ENCODE measurements around the gene FXYD6.

DNA sequence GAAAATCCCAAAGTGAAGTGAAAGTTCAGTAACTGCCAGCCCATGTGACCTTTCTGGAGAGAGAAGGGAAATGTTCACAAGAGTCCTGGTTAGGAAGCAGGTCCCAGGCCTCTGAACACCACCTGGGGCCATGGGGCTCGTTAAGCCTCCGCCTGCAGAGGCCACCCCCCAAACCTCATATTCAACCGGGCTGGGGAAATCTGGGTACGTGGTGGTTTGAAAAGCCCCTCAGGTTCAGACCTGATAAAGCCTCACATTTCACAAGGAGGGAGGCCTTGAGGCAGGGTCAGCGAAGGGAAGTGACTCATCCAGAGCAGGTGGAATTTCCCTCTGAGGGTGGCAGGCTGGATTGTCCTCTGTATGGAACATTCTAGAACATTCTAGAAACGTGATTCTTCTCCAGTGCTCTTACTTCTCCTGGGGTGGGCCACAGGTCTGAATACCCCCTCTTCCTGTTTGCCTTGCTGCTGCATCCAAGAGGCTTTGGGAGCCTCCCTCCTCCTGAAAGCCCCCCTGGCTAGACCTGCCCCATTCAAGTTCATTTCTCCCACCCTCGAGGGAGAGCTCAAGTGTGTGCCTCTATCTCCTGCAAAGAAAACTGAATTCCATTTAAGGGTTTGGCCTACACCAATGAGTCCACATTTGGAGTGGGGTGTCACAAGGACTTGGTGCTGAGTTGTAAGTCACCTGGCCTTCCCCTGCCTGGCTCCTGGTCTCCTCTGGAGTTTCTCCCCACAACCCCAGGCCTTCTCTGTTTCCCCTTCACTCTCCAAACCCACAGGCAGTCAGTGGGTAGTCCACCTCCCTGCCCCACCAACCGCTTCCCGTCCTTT is 58.2 kb downstream of the FXYD6 start:
- TF ChIP-seq POLR2A (IDR thresholded peaks at IDR 0.05) (no peak), POLR2AphosphoS5 (IDR thresholded peaks at IDR 0.05) (no peak)
- TF ChIP-seq, protein P1, sequence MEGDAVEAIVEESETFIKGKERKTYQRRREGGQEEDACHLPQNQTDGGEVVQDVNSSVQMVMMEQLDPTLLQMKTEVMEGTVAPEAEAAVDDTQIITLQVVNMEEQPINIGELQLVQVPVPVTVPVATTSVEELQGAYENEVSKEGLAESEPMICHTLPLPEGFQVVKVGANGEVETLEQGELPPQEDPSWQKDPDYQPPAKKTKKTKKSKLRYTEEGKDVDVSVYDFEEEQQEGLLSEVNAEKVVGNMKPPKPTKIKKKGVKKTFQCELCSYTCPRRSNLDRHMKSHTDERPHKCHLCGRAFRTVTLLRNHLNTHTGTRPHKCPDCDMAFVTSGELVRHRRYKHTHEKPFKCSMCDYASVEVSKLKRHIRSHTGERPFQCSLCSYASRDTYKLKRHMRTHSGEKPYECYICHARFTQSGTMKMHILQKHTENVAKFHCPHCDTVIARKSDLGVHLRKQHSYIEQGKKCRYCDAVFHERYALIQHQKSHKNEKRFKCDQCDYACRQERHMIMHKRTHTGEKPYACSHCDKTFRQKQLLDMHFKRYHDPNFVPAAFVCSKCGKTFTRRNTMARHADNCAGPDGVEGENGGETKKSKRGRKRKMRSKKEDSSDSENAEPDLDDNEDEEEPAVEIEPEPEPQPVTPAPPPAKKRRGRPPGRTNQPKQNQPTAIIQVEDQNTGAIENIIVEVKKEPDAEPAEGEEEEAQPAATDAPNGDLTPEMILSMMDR (IDR thresholded peaks at IDR 0.05): no peak

All from breast epithelium (tissue), 3 donors.